Activated T-cell treated with anti-CD3 and anti-CD28 coated beads, Interleukin-2, amount 50 U/mL, for 1 hour (primary cell): ENCODE data around the gene AEBP1.

Experiments used
- DNase-seq: peaks from one replicate; pipeline ENCODE4 v3.0.0-alpha.2; 2020

AEBP1 gene

GRCh38 chr7:44086627-44087026 is 17.5 kb upstream of the AEBP1 start:
- DNase-seq = no peak

GRCh38 chr7:44087911-44088838 is 16.0 kb upstream of the AEBP1 start:
- no peak for DNase-seq

GRCh38 chr7:44093102-44093641 is 11.0 kb upstream of the AEBP1 start:
- no peak for DNase-seq

GRCh38 chr7:44094365-44094764 is 9.8 kb upstream of the AEBP1 start:
- DNase-seq = no peak

GRCh38 chr7:44094883-44095592 is 9.1 kb upstream of the AEBP1 start:
- no peak for DNase-seq

- DNase-seq = no peak
Observed at GRCh38 chr7:44095781-44096180, 8.4 kb upstream of the AEBP1 start.

- DNase-seq = no peak
Observed at GRCh38 chr7:44096326-44096881, 7.7 kb upstream of the AEBP1 start.

GRCh38 chr7:44097064-44097932 is 6.8 kb upstream of the AEBP1 start:
- DNase-seq = no peak

GRCh38 chr7:44098092-44099068 is 5.8 kb upstream of the AEBP1 start:
- no peak for DNase-seq

- DNase-seq = no peak
Observed at GRCh38 chr7:44099669-44100068, 4.5 kb upstream of the AEBP1 start.

GRCh38 chr7:44100458-44101302 is 3.5 kb upstream of the AEBP1 start:
- no peak for DNase-seq

- DNase-seq = no peak
Observed at GRCh38 chr7:44101303-44101965, 2.7 kb upstream of the AEBP1 start.

- DNase-seq = no peak
Observed at GRCh38 chr7:44101966-44102845, 1.9 kb upstream of the AEBP1 start.

- no peak for DNase-seq
Observed at GRCh38 chr7:44102846-44103565, 1.1 kb upstream of the AEBP1 start.

GRCh38 chr7:44103566-44103922 is 601 bp upstream of the AEBP1 start:
- no peak for DNase-seq

GRCh38 chr7:44104860-44105771 is 971 bp downstream of the AEBP1 start:
- no peak for DNase-seq

- DNase-seq = no peak
Observed at GRCh38 chr7:44105832-44106231, 1.7 kb downstream of the AEBP1 start.
